Epithelial cell of alveolus of lung (primary cell): ENCODE results near the gene ESYT3. TPM values are rescaled to one million over a fixed set of nuclear protein-coding genes. Genes with fewer than 3 reads are reported as not detected.

Experiments used
- total RNA-seq: library from RNA; depleted of rRNA; stranded (reverse); fragments of >200 nt; gene quantifications from 2 replicates; pipeline ENCODE4 v1.2.1, GENCODE V29; 2015

The ESYT3 gene
- total RNA-seq, result under 0.01 TPM in 1 of 2 replicates, not detected in the other

GRCh38 chr3:138434276-138434874 lies at the start of gene ESYT3:
Gene ESYT3, plus strand, starts transcription at chr3:138434616. Its CDS starts 183 bp downstream, at chr3:138434799.

Other genes with a start within 250 kb of the ESYT3 start
- 26.2 and 39.8 TPM in 2 replicates for gene ARMC8, start 247.3 kb upstream of the ESYT3 start, total RNA-seq
- gene NME9, start 104.8 kb upstream of the ESYT3 start, total RNA-seq, result not detected in 2 replicates
- 25.1 and 83.3 TPM in 2 replicates for gene MRAS, start 86.0 kb upstream of the ESYT3 start, total RNA-seq
- 12.0 and 14.9 TPM in 2 replicates for gene CEP70, start 159.6 kb downstream of the ESYT3 start, total RNA-seq
- 4.0 and 11.8 TPM in 2 replicates for gene FAIM, start 174.2 kb downstream of the ESYT3 start, total RNA-seq